Right renal cortex interstitium (tissue), 3 donors: ENCODE results near the gene GRAMD1A. TPM values are rescaled to one million over a fixed set of nuclear protein-coding genes. Genes with fewer than 3 reads are reported as not detected.
"Not testable (repeated sequence)": the region's sequence is repeated elsewhere in the genome, so short reads cannot be mapped to it uniquely, and the experiment has no call there.

ENCODE experiments used
- DNase-seq, 3 donors: peaks; one replicate each; pipeline ENCODE4 v3.0.0-alpha.2; 2013; ENCODE audit warnings: low read depth in 3 of 3, low spot score in 2 of 3
- polyA plus RNA-seq, 3 donors: library from polyadenylated mRNA; unstranded; fragments of 120-200 nt; gene quantifications; one replicate each; pipeline ENCODE4 v1.2.1, GENCODE V29; 2013; ENCODE audit not compliant: insufficient read length in 3 of 3

The GRAMD1A gene
- polyA plus RNA-seq, 3 donors, result 38.3 to 51.2 (median 46.1) TPM

DNA sequence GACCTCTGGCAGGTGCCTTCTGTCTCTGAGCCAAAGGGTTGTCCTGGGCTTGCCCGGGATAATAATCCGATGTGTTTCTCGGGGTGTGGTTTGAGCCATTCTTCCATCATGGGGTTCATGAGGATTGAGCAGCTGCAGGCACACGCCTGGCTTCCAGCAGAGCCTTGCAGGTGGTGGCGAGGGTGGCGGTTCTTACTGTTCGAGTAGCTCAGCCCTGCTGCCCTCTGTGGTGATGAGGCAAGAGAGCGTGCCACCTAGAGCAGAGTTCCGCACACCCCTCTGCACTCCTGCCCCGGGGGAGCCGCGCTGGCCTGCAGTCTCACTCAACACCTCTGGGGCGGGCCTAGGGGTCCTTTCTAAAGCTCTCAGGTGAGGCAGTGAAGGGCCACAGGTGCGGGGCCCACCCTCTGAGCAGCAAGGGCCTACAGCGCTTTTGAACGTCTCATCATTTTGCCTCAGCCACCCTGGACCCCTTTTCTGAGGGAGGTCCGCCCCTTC is 33.9 kb downstream of the GRAMD1A start:
- no peak for DNase-seq

DNA sequence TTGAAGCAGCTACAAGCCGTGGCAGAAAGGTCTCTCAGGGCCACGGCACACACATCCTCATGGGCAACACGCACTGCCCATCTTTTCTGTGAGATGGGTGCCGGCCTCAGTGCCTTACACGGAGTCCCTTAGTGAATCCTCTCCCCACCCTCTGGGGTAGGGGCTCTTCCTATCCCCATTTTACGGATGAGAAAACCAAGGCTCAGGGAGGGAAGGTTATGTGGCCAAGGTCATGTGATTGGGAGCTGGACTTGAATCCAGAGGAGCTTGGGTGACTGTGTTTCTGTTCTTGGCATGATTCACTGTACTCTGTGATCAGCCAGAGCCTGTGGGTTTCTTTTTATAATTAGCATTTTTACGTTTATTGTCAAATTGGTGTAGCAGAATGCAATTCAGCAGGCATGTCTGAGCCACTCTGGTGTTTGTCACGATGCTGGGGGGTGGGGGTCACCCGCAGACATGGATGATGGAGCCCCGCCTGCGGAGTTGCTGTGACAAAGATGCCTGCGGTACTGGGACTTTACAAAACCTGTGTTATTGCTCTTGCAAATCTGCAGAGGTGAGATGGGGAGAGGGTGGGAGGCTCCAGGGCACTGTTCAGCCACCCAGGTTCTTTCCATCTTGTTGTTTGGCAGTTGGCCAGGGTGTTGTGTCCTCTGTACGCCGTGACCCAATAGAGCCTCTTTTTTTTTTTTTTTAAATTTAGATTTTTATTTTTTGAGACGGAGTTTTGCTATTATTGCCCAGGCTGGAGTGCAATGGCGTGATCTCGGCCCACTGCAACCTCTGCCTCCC is 34.7 kb downstream of the GRAMD1A start:
- DNase-seq, result no peak

DNA sequence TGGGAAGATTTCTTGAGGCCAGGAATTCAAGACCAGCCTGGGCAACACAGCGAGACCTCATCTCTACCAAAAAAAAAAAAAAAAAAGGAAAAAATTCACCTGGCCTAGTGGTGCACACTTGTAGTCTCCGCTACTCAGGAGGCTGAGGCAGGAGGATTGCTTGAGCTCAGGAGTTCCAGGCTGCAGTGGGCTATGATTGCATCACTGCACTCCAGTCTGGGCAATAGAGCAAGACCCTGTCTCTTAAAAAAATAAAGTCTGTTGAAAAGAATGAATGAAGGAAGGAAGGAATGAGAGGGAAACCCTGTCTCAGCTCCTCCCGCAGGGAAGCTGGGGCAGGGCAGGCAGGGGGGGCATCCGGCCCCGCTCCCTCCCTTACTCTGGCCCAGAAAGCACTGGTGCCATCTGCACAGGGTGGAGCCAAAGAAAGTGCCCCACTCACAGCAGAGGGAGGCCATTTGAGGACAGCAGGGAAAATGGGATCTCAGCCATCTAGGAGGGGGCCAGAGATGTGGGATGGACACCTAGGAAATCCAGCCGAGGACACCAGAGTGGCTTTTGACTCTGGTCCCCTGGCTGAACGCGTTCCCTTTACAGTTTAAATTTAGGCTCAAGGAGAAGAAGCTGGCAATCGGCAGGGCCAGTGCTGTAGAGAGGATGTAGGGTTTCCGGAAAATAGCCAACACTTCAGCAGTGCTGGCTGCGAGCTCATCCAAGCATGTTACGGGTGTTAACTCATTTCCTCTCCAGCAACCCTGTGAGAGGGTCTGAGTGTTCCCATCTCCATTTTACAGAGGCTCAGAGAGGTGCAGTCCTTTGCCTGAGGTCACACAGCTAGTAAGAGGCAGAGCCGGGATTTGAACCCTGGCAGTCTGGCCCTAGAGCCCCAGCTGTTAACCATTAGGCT is 37.8 kb downstream of the GRAMD1A start:
- DNase-seq, result no peak

DNA sequence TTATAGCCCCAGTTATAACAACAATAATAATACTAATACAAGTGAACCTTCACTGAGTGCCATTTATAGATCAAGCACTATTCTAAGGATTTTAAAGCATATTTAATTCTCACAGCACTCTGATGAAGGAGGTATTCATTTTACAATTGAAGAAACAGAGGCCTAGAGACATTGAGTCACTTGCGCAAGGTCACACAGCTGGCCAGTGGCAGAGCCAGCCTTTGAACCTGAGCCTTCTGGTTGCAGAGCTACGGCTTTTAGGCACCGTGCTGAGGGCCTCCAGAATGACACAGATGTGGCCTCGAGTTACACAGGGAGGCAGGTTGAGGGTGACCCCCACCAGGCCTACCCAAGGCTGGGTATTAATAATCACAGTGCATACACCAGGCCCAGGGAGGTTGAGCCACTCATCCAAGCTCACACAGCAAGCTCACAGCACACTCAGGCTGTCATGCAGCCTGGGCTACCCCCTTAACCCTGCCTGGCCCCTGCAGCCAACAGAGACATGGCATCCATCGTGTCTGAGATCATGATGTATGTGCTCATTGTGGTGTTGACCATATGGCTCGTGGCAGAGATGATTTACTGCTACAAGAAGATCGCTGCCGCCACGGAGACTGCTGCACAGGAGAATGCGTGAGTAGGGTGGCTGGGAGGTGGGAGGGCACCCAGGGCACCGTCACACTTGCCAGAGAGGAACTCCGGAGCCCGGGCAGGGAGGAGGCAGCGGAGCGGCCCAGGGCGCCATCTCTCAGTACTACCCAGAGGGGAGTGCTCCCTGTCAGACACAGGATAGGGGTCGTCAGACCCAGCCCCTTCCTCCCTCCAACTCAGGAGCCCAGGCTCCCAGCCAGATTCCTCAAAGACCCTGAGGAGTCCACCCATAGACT is 38.7 kb downstream of the GRAMD1A start:
- no peak for DNase-seq

DNA sequence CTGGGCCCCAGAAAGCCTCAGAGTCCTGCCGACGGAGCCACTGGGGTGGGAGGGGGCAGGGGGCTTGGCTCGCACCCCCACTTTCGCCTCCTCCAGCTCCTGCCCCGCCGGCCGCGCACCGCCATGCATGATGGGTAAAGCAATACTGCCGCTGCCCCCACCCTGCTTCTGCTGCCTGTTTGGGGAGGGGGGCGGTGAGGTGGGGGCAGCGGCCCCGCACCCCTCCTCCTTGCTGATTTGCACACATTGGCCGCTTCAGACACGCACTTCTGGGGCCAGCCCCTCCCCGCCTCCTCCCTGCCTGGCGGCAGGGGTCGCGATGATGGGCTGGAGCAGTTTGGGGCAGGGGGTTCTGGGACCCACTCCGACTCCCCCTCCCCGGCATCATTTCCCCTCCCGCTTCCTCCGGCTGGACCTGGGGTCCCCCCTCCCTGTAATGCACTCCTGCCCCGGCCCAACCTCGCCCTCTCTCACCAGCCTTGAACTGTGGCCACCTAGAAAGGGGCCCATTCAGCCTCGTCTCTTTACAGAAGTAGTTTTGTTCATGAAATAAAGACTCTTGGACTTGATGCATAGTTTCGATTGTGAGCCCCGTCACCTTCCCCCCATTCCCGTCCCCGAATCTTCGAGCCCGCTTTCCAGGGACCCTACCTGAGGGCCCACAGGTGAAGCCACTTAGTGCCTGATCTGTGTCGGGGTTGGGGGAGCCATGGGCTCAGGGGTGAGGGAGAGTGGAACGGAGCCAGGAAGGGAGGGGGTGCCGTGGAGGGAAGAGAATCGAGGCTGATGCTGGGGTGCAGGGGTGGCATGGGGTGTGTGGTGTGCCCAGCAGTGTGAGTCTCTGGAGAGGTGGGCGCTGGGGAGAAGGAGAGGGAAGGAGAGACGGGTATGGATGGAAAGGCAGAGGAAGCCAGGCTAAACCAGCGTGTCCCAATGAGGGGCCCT is 40.0 kb downstream of the GRAMD1A start:
- no peak for DNase-seq

DNA sequence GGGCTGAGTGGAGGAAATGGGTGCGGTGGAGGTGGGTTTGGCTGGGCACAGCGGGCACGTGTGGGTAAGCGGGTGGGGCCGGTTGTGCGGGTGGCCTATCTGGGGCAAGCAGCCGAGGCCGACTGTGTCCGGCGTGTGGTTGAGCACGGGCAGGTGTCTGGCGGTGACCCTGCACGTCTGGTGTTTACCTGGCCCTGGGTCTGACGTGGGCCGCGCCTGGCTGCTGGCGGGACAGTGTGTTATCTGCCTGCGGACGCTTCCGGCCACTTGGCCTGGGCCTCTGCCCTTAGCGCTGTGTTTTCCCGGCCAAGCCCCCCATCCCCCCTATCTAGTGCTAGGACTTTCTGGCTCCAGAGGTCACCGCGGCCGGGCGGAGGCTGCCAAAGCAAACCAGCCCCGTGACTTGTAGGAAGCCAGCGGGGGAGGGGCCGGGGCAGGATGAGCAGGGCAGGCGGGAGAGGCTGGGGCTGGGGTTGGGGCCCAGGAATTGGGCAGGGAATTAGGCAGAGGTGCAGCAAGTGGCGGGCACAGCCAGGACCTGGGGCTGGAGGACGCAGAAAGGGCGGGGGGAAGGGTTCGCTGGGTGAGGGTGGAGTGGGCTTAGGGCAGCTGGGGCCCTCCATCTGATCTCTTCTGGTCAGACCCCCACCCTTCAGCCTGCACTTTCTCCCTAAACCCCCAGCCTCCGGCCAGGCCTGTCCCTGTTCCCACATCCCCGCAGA is 40.9 kb downstream of the GRAMD1A start:
- DNase-seq, result no peak

DNA sequence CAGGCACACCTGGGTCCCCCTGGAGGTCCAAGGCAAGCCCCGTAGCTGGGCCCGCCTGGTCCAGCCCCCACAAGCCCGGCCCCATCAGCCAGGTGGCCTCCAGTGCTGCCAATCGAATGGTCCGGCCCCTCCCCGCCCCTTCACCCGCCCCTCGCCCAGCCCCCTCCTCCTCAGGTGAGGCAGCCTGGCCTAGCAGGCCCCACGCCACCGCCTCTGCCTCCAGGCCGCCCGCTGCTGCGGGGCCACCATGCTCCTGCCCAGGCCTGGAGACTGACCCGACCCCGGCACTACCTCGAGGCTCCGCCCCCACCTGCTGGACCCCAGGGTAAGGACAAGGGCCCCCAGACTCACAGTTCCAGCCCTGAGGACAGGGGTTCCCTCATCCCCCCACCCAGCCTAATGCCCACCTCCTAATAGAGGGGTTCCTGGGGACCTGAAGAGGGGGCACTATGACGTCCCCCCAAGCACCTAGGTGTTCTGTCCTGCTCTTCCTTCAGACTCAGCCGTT is 41.5 kb downstream of the GRAMD1A start, which contains the start of gene HPN:
TSS of gene HPN (plus strand) at position 174 of the 508 bp plus-strand sequence. CDS start 786 bp downstream, outside the sequence.
- no peak for DNase-seq

DNA sequence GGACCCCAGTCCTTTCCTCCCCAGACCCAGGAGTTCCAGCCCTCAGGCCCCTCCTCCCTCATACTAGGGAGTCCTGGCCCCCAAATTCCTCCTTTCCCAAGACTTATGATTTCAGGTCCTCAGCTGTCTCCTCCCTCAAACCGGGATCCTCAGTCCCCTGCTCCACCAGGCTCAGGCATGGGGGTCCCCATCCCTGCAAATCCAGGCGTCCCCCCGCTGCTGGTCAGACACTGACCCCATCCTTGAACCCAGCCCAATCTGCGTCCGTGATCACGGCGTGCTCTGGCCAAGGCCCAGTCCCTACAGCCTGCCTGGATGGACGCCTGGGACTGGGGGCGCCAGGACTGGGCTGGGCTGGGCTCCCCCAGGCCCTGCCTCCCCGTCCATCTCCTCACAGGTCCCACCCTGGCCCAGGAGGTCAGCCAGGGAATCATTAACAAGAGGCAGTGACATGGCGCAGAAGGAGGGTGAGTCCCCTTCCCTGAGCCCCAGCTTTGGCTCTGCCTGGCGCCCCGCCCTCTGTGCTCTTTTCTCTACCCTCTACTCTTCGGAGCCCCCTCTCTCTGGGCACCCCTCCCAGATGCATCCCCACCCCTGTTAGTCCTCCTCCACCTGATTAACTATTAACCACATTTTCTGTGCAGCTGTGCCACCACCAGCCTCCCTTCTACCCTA is 42.1 kb downstream of the GRAMD1A start:
- DNase-seq, result no peak

DNA sequence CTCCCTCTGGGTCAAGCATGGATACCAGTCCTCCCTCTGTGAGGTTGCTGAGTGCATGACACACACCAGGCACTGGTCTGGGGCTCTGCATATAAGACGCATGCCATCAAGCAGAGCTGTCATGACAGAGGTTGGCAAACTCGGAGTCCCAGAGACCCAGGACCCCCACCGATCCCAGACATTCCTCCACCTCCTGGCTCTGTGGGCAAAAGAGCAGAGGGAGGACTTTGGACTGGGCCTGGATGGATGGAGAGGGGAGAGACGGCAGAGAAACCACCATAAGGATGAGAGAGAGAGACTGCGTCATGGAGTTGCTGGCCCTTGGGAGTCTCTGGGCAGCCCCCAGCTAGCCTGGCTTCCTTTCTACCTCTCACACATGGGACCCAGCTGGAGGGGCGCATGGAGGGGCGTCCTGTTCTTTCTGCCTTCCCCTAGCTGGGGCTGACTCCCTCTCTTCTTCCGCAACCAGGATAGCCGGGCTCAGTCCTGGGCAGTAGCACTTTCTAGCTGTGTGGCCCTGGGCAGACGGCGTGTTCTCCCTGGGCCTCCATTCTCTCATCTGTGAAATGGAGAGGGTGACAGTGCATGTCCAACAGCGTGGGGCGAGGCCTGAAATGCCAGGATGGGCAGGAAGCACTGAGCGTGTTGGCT is 43.0 kb downstream of the GRAMD1A start:
- DNase-seq, result no peak

DNA sequence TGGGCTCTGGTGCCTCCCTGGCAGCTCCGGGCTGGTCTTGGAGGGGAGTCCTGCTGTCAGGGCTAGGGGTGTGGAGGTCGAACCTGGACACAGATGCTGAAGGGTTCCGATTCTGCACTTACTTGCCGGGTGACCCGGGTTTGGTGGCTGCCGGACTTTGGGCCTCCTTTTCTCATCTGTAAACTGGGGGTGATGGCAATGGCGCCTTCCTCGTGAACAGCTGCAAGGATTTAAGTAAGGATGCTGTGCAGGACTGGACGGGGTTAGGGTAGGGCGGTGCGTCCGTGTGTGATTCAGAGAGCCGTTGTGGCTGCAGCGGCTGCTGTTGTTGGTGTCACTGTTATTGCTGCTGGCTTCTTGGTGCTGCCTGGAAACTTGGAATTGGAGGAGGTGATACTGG is 43.8 kb downstream of the GRAMD1A start:
- DNase-seq, result no peak

DNA sequence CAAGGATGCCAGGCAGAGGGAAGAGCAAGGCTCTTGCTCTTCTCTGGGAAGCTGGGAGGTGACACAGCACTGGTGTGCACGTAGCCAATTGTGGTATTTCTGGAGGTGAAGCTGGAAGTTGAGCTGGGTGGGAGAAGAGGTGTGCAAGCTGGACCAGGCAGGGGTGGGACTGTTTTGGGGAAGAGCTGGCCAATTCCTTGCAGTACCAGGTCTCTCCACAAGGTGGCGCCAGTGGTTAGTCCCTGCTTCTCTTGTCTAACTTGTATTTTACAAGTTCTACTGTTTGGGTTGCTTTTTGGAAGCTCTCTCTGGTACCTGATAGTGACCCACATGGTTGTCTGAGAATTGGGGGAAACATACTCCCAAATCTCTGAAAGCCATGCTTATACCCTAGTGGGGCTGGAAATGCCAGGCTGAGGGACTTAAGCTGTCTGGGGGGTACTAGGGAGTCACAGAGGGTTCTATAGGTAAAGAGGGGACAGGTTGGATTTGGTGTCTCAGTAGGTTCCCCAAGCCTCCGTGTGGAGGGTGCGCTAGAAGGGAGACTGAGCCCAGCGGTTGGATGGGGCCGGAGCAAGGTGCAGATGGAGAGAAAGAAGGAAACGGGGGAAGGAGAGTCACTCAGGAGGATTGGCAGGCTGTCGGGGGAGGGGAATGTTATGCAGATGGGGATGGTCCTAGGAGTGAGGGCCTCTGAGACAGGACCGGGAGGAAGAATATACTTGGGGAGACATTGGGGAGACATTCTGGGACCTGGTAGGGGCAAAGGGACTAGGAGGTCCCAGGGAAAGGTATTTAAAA is 44.4 kb downstream of the GRAMD1A start:
- no peak for DNase-seq

DNA sequence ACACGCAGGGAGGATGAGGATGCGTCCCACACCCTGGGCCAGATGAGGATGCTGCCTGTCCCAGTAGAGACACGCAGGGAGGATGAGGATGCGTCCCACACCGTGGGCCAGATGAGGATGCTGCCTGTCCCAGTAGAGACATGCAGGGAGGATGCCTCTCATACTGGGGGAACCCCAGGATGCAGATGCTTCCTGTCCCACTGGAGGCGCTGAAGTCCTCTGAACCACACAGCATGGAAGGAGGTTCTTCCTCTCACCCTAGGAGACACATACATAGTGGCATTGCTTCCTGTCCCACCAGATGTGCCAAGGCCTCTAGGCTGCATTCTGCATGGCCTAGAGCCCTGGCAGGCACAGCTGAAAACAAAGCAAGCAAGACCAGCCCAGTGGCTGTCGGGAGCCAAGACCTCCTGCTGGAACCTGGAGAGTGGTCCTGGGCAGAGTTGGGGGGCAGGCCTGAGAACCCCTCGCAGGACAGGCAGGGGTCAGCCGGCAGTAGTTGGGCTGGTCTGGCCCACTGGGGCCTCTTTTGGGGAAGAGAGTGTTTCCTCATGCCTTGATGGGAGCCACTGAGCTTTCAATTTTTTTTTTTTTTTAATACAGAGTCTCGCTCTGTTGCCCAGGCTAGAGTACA is 45.7 kb downstream of the GRAMD1A start:
- no peak for DNase-seq

DNA sequence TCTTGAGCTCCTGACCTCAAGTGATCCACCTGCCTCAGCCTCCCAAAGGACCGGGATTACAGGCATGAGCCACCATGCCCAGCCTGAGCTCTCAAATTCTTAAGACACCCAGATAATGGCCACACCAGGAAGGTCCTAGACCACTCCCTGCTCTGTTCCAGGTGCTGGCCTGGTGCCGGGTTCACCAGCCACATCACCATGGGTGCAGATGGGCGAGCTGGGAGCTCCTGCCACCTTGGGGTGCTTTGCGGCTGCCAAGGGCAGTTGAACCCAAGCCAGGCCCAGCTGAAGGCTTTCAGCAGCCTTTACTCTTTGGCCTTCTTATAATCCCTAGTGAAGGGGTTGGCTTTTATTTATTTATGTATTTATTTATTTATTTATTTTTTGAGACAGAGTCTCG is 46.3 kb downstream of the GRAMD1A start:
- DNase-seq, result no peak

DNA sequence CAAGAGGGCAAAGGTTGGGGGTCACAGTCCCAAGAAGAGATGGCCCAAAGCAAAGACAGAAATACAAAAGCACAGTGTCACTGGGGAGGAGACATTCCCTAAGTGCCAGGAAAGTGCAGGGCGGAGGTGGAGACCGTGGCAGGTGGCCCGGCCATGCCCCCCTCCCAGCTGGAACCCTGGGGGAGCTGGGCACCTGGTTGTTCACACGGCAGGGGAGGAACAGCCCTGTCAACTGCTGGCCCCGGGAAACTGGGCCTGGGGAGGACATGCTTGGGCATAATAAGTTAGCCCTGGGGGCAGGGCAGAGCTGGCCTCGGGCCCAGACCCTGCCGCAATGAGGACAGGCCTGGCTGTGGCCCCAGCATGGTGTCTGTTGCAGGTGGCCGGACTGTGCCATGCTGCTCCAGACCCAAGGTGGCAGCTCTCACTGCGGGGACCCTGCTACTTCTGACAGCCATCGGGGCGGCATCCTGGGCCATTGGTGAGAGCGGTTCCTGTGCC is 48.8 kb downstream of the GRAMD1A start:
- DNase-seq, result no peak

DNA sequence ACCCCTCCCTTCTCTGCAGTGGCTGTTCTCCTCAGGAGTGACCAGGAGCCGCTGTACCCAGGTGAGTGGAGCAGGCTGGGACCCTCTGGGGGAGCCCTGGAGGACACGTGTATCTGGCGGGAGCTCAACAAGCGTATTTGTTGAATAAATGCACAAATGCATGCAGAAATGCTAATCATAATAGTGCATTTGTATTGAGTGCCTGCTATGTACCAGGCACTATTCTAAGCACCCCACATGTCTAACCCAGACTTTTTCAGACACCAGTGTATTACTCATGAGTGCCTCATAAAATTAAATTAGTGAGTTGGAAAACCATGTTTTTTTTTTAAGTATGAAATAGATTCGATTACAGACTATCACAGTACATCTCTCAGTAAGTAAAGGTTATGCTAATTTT is 49.3 kb downstream of the GRAMD1A start:
- no peak for DNase-seq

DNA sequence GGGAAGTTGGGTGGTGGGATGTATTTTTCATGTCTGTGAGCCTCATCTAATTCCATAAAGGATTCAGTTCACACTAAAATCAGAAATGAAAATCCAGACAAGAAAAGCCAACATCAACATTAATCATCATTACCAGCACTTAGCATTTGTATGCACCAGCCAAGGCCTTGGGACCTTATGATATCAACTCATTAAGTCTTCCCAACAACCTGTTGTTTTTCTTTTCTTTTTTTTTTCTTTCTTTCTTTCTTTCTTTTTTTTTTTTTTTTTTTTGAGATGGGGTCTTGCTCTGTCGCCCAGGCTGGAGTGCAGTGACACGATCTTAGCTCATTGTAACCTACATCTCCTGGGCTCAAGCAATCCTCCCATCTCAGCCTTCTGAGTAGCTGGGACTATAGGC is 50.5 kb downstream of the GRAMD1A start:
- DNase-seq, result not testable (repeated sequence)
